Suppressor macrophage treated with lipopolysaccharide for 4 hours (primary cell): ENCODE measurements around the gene COL6A2.

Experiments
- DNase-seq: peaks from one replicate; pipeline ENCODE4 v3.0.0-alpha.2; 2020

Gene COL6A2

GRCh38 chr21:46116189-46116775 is 18.4 kb downstream of the COL6A2 start:
- no peak for DNase-seq

- DNase-seq = no peak
Observed at GRCh38 chr21:46116776-46117585, 19.1 kb downstream of the COL6A2 start.

- DNase-seq = no peak
Observed at GRCh38 chr21:46117586-46118315, 19.8 kb downstream of the COL6A2 start.

- DNase-seq = no peak
Observed at GRCh38 chr21:46118316-46119143, 20.6 kb downstream of the COL6A2 start.

GRCh38 chr21:46119144-46119636 is 21.3 kb downstream of the COL6A2 start:
- DNase-seq = no peak

GRCh38 chr21:46119637-46120271 is 21.8 kb downstream of the COL6A2 start:
- DNase-seq = no peak

- DNase-seq = no peak
Observed at GRCh38 chr21:46120301-46121285, 22.7 kb downstream of the COL6A2 start.

- DNase-seq = no peak
Observed at GRCh38 chr21:46121286-46122221, 23.6 kb downstream of the COL6A2 start.

GRCh38 chr21:46122237-46122671 is 24.3 kb downstream of the COL6A2 start:
- no peak for DNase-seq

GRCh38 chr21:46122758-46123683 is 25.1 kb downstream of the COL6A2 start:
- DNase-seq = no peak

GRCh38 chr21:46124083-46124925 is 26.4 kb downstream of the COL6A2 start:
- no peak for DNase-seq

GRCh38 chr21:46124926-46125845 is 27.3 kb downstream of the COL6A2 start:
- no peak for DNase-seq

- DNase-seq = no peak
Observed at GRCh38 chr21:46125846-46126301, 28.0 kb downstream of the COL6A2 start.

GRCh38 chr21:46126309-46127238 is 28.7 kb downstream of the COL6A2 start:
- no peak for DNase-seq
